Stimulated activated CD8-positive, alpha-beta memory T cell treated with anti-CD3 and anti-CD28 coated beads, Interleukin-15, amount 100 ng/mL, for 4 hours (primary cell): ENCODE measurements around the gene RASGEF1B.
"Not testable (repeated sequence)": the region's sequence is repeated elsewhere in the genome, so short reads cannot be mapped to it uniquely, and the experiment has no call there.

ENCODE experiments used
- DNase-seq, 2 donors: peaks; one replicate each; pipeline ENCODE4 v3.0.0-alpha.2; 2020; ENCODE audit warnings: low read depth in 2 of 2

RASGEF1B gene

GRCh38 chr4:81432825-81433224 is 38.9 kb downstream of the RASGEF1B start:
- no peak for DNase-seq

GRCh38 chr4:81431971-81432370 is 39.7 kb downstream of the RASGEF1B start:
- no peak for DNase-seq

GRCh38 chr4:81429607-81430006 is 42.1 kb downstream of the RASGEF1B start:
- no peak for DNase-seq

- no peak for DNase-seq
Measured at GRCh38 chr4:81429031-81429430, 42.7 kb downstream of the RASGEF1B start.

- DNase-seq = no peak
Measured at GRCh38 chr4:81428002-81428401, 43.7 kb downstream of the RASGEF1B start.

GRCh38 chr4:81427344-81427821 is 44.3 kb downstream of the RASGEF1B start:
- no peak for DNase-seq

- DNase-seq = no peak
Measured at GRCh38 chr4:81426770-81427289, 44.9 kb downstream of the RASGEF1B start.

- DNase-seq = no peak
Measured at GRCh38 chr4:81424816-81425755, 46.6 kb downstream of the RASGEF1B start.

GRCh38 chr4:81424336-81424735 is 47.4 kb downstream of the RASGEF1B start:
- DNase-seq = no peak

GRCh38 chr4:81422595-81422994 is 49.1 kb downstream of the RASGEF1B start:
- no peak for DNase-seq

GRCh38 chr4:81421346-81422218 is 50.1 kb downstream of the RASGEF1B start:
- DNase-seq = no peak

GRCh38 chr4:81418572-81418971 is 53.1 kb downstream of the RASGEF1B start:
- no peak for DNase-seq

- DNase-seq = no peak
Measured at GRCh38 chr4:81412946-81413495, 58.7 kb downstream of the RASGEF1B start.

GRCh38 chr4:81410680-81411079 is 61.0 kb downstream of the RASGEF1B start:
- DNase-seq = no peak

- no peak for DNase-seq
Measured at GRCh38 chr4:81409836-81410235, 61.9 kb downstream of the RASGEF1B start.

- DNase-seq = no peak
Measured at GRCh38 chr4:81408341-81408740, 63.4 kb downstream of the RASGEF1B start.

GRCh38 chr4:81407726-81408125 is 64.0 kb downstream of the RASGEF1B start:
- DNase-seq = no peak

- not testable (repeated sequence) for DNase-seq
Measured at GRCh38 chr4:81406481-81406880, 65.2 kb downstream of the RASGEF1B start.

GRCh38 chr4:81405900-81406401 is 65.8 kb downstream of the RASGEF1B start:
- DNase-seq = no peak

- no peak for DNase-seq
Measured at GRCh38 chr4:81404741-81405140, 67.0 kb downstream of the RASGEF1B start.

- no peak for DNase-seq
Measured at GRCh38 chr4:81404294-81404693, 67.4 kb downstream of the RASGEF1B start.
